H9 (cell line): Measurements from ENCODE around the gene ODF2. TPM values are rescaled to one million over a fixed set of nuclear protein-coding genes. Genes with fewer than 3 reads are reported as not detected.

ENCODE experiments used
- DNase-seq: peaks from one replicate; pipeline ENCODE4 v3.0.0-alpha.2; 2017
- H2AFZ ChIP-seq: one replicate; pipeline ENCODE4 v1.6.1; 2013; ENCODE audit warnings: mild to moderate bottlenecking, low read length, control low read depth, moderate library complexity
- H2AK5ac ChIP-seq: 2 replicates; pipeline ENCODE4 v1.6.1; 2013; ENCODE audit warnings: low read length, control low read depth, mixed read lengths; ENCODE audit not compliant: insufficient read length
- H2BK120ac ChIP-seq: one replicate; pipeline ENCODE4 v1.6.1; 2013; ENCODE audit warnings: low read depth, mild to moderate bottlenecking, low read length, control low read depth, inconsistent platforms; ENCODE audit not compliant: poor library complexity, severe bottlenecking
- H2BK12ac ChIP-seq: 2 replicates; pipeline ENCODE4 v1.6.1; 2013; ENCODE audit warnings: low read length, control low read depth, mixed read lengths, low read depth; ENCODE audit not compliant: insufficient read length
- H2BK15ac ChIP-seq: 2 replicates; pipeline ENCODE4 v1.6.1; 2013; ENCODE audit warnings: low read depth, low read length, control low read depth
- H2BK20ac ChIP-seq: one replicate; pipeline ENCODE4 v1.6.1; 2013; ENCODE audit warnings: low read depth, mild to moderate bottlenecking, low read length, control low read depth, inconsistent platforms; ENCODE audit not compliant: poor library complexity, severe bottlenecking
- H2BK5ac ChIP-seq: 2 replicates; pipeline ENCODE4 v1.6.1; 2013; ENCODE audit warnings: low read length, control low read depth, mixed read lengths; ENCODE audit not compliant: insufficient read length
- H3K14ac ChIP-seq: 2 replicates; pipeline ENCODE4 v1.6.1; 2013; ENCODE audit warnings: low read length, control low read depth; ENCODE audit not compliant: insufficient read depth
- H3K18ac ChIP-seq: 2 replicates; pipeline ENCODE4 v1.6.1; 2013; ENCODE audit warnings: low read depth, mild to moderate bottlenecking, mixed read lengths, low read length, control low read depth; ENCODE audit not compliant: insufficient read length
- H3K23ac ChIP-seq: 2 replicates; pipeline ENCODE4 v1.6.1; 2013; ENCODE audit warnings: low read length, control low read depth, mixed read lengths, low read depth; ENCODE audit not compliant: insufficient read length
- H3K23me2 ChIP-seq: 2 replicates; pipeline ENCODE4 v1.6.1; 2013; ENCODE audit warnings: low read depth, mild to moderate bottlenecking, mixed read lengths, low read length, control low read depth; ENCODE audit not compliant: insufficient read length, poor library complexity, severe bottlenecking
- H3K27ac ChIP-seq: 2 replicates; pipeline ENCODE4 v1.5.1; 2013; ENCODE audit warnings: low read length, control low read depth, mixed read lengths, low read depth; ENCODE audit not compliant: insufficient read length
- H3K27me3 ChIP-seq: 2 replicates; pipeline ENCODE4 v1.6.1; 2013; ENCODE audit warnings: low read length, control low read depth, inconsistent platforms; ENCODE audit not compliant: insufficient read depth
- H3K4ac ChIP-seq: 2 replicates; pipeline ENCODE4 v1.6.1; 2013; ENCODE audit warnings: low read depth, mild to moderate bottlenecking, control low read depth, inconsistent platforms, low read length, moderate library complexity
- H3K4me1 ChIP-seq: 2 replicates; pipeline ENCODE4 v1.6.1; 2013; ENCODE audit warnings: low read length, control low read depth, inconsistent platforms; ENCODE audit not compliant: insufficient read depth
- H3K4me2 ChIP-seq: 2 replicates; pipeline ENCODE4 v1.6.1; 2013; ENCODE audit warnings: low read length, control low read depth, mixed read lengths; ENCODE audit not compliant: insufficient read length, insufficient read depth
- H3K56ac ChIP-seq: 2 replicates; pipeline ENCODE4 v1.6.1; 2013; ENCODE audit warnings: low read depth, mild to moderate bottlenecking, mixed read lengths, low read length, control low read depth; ENCODE audit not compliant: insufficient read length
- H3K79me1 ChIP-seq: 2 replicates; pipeline ENCODE4 v1.6.1; 2013; ENCODE audit warnings: low read depth, mild to moderate bottlenecking, moderate library complexity, low read length, control low read depth, inconsistent platforms; ENCODE audit not compliant: insufficient read depth, poor library complexity, severe bottlenecking
- H3K79me2 ChIP-seq: 2 replicates; pipeline ENCODE4 v1.6.1; 2013; ENCODE audit warnings: low read length, control low read depth, inconsistent platforms; ENCODE audit not compliant: insufficient read depth
- H3K9ac ChIP-seq: 2 replicates; pipeline ENCODE4 v1.6.1; 2013; ENCODE audit warnings: low read length, control low read depth, mixed read lengths; ENCODE audit not compliant: insufficient read length; ENCODE audit errors: extremely low read depth
- H3K9me3 ChIP-seq: one replicate; pipeline ENCODE4 v1.6.1; 2013; ENCODE audit warnings: low read depth, low read length, inconsistent platforms; ENCODE audit not compliant: control insufficient read depth
- H3T11ph ChIP-seq: one replicate; pipeline ENCODE4 v1.6.1; 2013; ENCODE audit warnings: mild to moderate bottlenecking, low read length, control low read depth, inconsistent platforms
- H4K20me1 ChIP-seq: one replicate; pipeline ENCODE4 v1.6.1; 2013; ENCODE audit not compliant: control insufficient read depth, insufficient read length, insufficient read depth
- H4K5ac ChIP-seq: 2 replicates; pipeline ENCODE4 v1.6.1; 2013; ENCODE audit warnings: low read depth, mild to moderate bottlenecking, mixed read lengths, low read length, control low read depth; ENCODE audit not compliant: insufficient read length
- H4K8ac ChIP-seq: replicated peaks from 2 replicates; pipeline ENCODE4 v1.6.1; 2013; ENCODE audit warnings: low read length, control low read depth, mixed read lengths, low read depth; ENCODE audit not compliant: insufficient read length
- H4K91ac ChIP-seq: 2 replicates; pipeline ENCODE4 v1.6.1; 2013; ENCODE audit warnings: low read depth, mild to moderate bottlenecking, moderate library complexity, mixed read lengths, low read length, control low read depth; ENCODE audit not compliant: insufficient read length
- H3K27ac Mint-ChIP-seq, 3 experiments: 2 replicates in 2 of 3; 3 replicates in 1 of 3; pipeline ENCODE4 v1.8.0; 2020 to 2021; ENCODE audit warnings: mixed read lengths in 3 of 3, mild to moderate bottlenecking in 1 of 3, moderate library complexity in 1 of 3
- H3K27me3 Mint-ChIP-seq: 2 replicates; pipeline ENCODE4 v1.8.0; 2021; ENCODE audit warnings: low read depth, mild to moderate bottlenecking, moderate library complexity, mixed read lengths
- H3K36me3 Mint-ChIP-seq, 3 experiments: 2 replicates in 2 of 3; 3 replicates in 1 of 3; pipeline ENCODE4 v1.8.0; 2020 to 2021; ENCODE audit warnings: low read depth in 3 of 3, mixed read lengths in 3 of 3; ENCODE audit not compliant: insufficient read depth in 1 of 3
- H3K4me1 Mint-ChIP-seq, 2 experiments: 2 replicates each; pipeline ENCODE4 v1.8.0; 2020; ENCODE audit warnings: mixed read lengths in 2 of 2
- H3K4me3 Mint-ChIP-seq, 2 experiments: 2 replicates in 1 of 2; 3 replicates in 1 of 2; pipeline ENCODE4 v1.8.0; 2020 to 2021; ENCODE audit warnings: mild to moderate bottlenecking in 2 of 2, mixed read lengths in 2 of 2, moderate library complexity in 1 of 2
- H3K9me3 Mint-ChIP-seq, 2 experiments: 2 replicates in 1 of 2; 3 replicates in 1 of 2; pipeline ENCODE4 v1.8.0; 2020; ENCODE audit warnings: mild to moderate bottlenecking in 2 of 2, mixed read lengths in 2 of 2, moderate library complexity in 1 of 2
- WGBS: extraction: QIAGEN DNeasy Blood & Tissue Kit; methylation state at CpG from one replicate; pipeline ENCODE4 v1.1.7; 2013; ENCODE audit warnings: missing lambda C conversion rate, low lambda C conversion rate, mixed read lengths; ENCODE audit not compliant: insufficient read length; ENCODE audit errors: extremely low coverage; 5-methylcytosine and 5-hydroxymethylcytosine counted together
- total RNA-seq: library from RNA; stranded (reverse); gene quantifications from 2 replicates; pipeline ENCODE4 v1.2.1, GENCODE V29; 2021
- TF ChIP-seq, protein P1 (sequence below): fragments of 200-600 bp; sonication (generic); conservative IDR thresholded peaks from 3 replicates; pipeline ENCODE4 v1.8.0; 2021; ENCODE audit warnings: antibody characterized with exemption, mild to moderate bottlenecking

Gene ODF2
- total RNA-seq, 1 experiment from 2014 or later = 16.7 TPM

GRCh38 chr9:128521956-128522355 lies 66.2 kb downstream of the ODF2 start:
- no peak overlapping the region for H3K14ac ChIP-seq
- H3K36me3 Mint-ChIP-seq = peaks cover 23 to 47% (median 35%) of the 10 kb centered on the region in 3 experiments
- H3T11ph ChIP-seq = no peak overlapping the region
- no peaks in the 10 kb centered on the region for H3K9me3 ChIP-seq
- H4K5ac ChIP-seq = no peak overlapping the region
- H2BK15ac ChIP-seq = no peak overlapping the region
- no peak overlapping the region for H3K27ac ChIP-seq
- H3K27me3 ChIP-seq = no peaks in the 10 kb centered on the region
- H3K4me1 ChIP-seq = no peaks in the 10 kb centered on the region
- peaks cover 0 to 3% of the 10 kb centered on the region in 2 experiments; a peak in 2 of 4 replicates for H3K4me1 Mint-ChIP-seq
- H2BK12ac ChIP-seq = no peak overlapping the region
- no peaks in the 10 kb centered on the region for H3K79me1 ChIP-seq
- H2BK5ac ChIP-seq = no peak overlapping the region
- H4K91ac ChIP-seq = no peak overlapping the region
- H3K79me2 ChIP-seq = no peaks in the 10 kb centered on the region
- no peaks in the 10 kb centered on the region for H4K20me1 ChIP-seq
- H3K4ac ChIP-seq = no peak overlapping the region
- H3K9ac ChIP-seq = no peak overlapping the region
- H3K56ac ChIP-seq = no peak overlapping the region
- no peak overlapping the region; a peak in 1 of 7 replicates for H3K27ac Mint-ChIP-seq
- H2AK5ac ChIP-seq = no peak overlapping the region
- H3K18ac ChIP-seq = no peak overlapping the region
- WGBS = no CpG with 5 or more reads among the region's 6 CpGs
- no peaks in the 10 kb centered on the region for H3K23me2 ChIP-seq
- no peak overlapping the region for H3K4me2 ChIP-seq
- H2BK20ac ChIP-seq = no peak overlapping the region
- no peak overlapping the region for H3K4me3 Mint-ChIP-seq
- H2BK120ac ChIP-seq = no peak overlapping the region
- TF ChIP-seq, protein P1, sequence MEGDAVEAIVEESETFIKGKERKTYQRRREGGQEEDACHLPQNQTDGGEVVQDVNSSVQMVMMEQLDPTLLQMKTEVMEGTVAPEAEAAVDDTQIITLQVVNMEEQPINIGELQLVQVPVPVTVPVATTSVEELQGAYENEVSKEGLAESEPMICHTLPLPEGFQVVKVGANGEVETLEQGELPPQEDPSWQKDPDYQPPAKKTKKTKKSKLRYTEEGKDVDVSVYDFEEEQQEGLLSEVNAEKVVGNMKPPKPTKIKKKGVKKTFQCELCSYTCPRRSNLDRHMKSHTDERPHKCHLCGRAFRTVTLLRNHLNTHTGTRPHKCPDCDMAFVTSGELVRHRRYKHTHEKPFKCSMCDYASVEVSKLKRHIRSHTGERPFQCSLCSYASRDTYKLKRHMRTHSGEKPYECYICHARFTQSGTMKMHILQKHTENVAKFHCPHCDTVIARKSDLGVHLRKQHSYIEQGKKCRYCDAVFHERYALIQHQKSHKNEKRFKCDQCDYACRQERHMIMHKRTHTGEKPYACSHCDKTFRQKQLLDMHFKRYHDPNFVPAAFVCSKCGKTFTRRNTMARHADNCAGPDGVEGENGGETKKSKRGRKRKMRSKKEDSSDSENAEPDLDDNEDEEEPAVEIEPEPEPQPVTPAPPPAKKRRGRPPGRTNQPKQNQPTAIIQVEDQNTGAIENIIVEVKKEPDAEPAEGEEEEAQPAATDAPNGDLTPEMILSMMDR = no peak
- no peak overlapping the region for H4K8ac ChIP-seq
- H3K27me3 Mint-ChIP-seq = no peaks in the 10 kb centered on the region
- no peak overlapping the region for H2AFZ ChIP-seq
- DNase-seq = no peak
- no peak overlapping the region for H3K23ac ChIP-seq
- peaks cover 4 to 7% of the 10 kb centered on the region in 2 experiments; a peak in 3 of 5 replicates for H3K9me3 Mint-ChIP-seq
